ENCODE data around the gene ACSL3.

- no peak for TF ChIP-seq CTCF (IDR thresholded peaks at IDR 0.05)
- TF ChIP-seq POLR2A (IDR thresholded peaks at IDR 0.05), result no peak
Measured at GRCh38 chr2:222930862-222931261, 70.0 kb downstream of the ACSL3 start.
